HG03378 (cell line): Measurements from ENCODE around the gene MRTFB.
A peak's percentile ranks its signal among the peaks of the same experiment; 100 is the strongest.
"Not testable (repeated sequence)": the region's sequence is repeated elsewhere in the genome, so short reads cannot be mapped to it uniquely, and the experiment has no call there.

Experiments
- ATAC-seq: cut with Tn5 transposase; IDR thresholded peaks from one replicate; pipeline ENCODE4 v1.9.1; 2021; ENCODE audit warnings: mild to moderate bottlenecking, moderate library complexity; ENCODE audit not compliant: unreplicated experiment

MRTFB gene

GRCh38 chr16:14182999-14183398 is 111.9 kb downstream of the MRTFB start:
- no peak for ATAC-seq

- ATAC-seq: not testable (repeated sequence)
These were observed 112.8 kb downstream of the MRTFB start for GRCh38 chr16:14183962-14184361.

GRCh38 chr16:14186007-14186794 is 115.1 kb downstream of the MRTFB start:
- ATAC-seq: no peak

GRCh38 chr16:14186795-14187221 is 115.7 kb downstream of the MRTFB start:
- no peak for ATAC-seq

- ATAC-seq: no peak
These were observed 116.6 kb downstream of the MRTFB start for GRCh38 chr16:14187517-14188338.

- ATAC-seq: peak; percentile 72
These were observed 122.3 kb downstream of the MRTFB start for GRCh38 chr16:14193316-14193871.

- no peak for ATAC-seq
These were observed 123.6 kb downstream of the MRTFB start for GRCh38 chr16:14194721-14195120.

- ATAC-seq: no peak
These were observed 124.9 kb downstream of the MRTFB start for GRCh38 chr16:14196011-14196410.

- no peak for ATAC-seq
These were observed 125.4 kb downstream of the MRTFB start for GRCh38 chr16:14196539-14196938.

- no peak for ATAC-seq
These were observed 126.9 kb downstream of the MRTFB start for GRCh38 chr16:14198012-14198411.

GRCh38 chr16:14198572-14198971 is 127.5 kb downstream of the MRTFB start:
- no peak for ATAC-seq

GRCh38 chr16:14199199-14199598 is 128.1 kb downstream of the MRTFB start:
- ATAC-seq: no peak

- no peak for ATAC-seq
These were observed 128.5 kb downstream of the MRTFB start for GRCh38 chr16:14199624-14200023.

- ATAC-seq: no peak
These were observed 131.0 kb downstream of the MRTFB start for GRCh38 chr16:14202095-14202494.

- ATAC-seq: no peak
These were observed 131.6 kb downstream of the MRTFB start for GRCh38 chr16:14202697-14203096.

- ATAC-seq: no peak
These were observed 132.0 kb downstream of the MRTFB start for GRCh38 chr16:14203166-14203565.

- ATAC-seq: no peak
These were observed 134.5 kb downstream of the MRTFB start for GRCh38 chr16:14205666-14206065.

GRCh38 chr16:14211856-14212543 is 140.9 kb downstream of the MRTFB start:
- ATAC-seq: no peak

- ATAC-seq: no peak
These were observed 144.8 kb downstream of the MRTFB start for GRCh38 chr16:14215941-14216340.

- ATAC-seq: no peak
These were observed 148.9 kb downstream of the MRTFB start for GRCh38 chr16:14219983-14220382.

- ATAC-seq: no peak
These were observed 152.5 kb downstream of the MRTFB start for GRCh38 chr16:14223632-14224031.
